IMR-90 (cell line): ENCODE data around the gene DOCK7. TPM values are rescaled to one million over a fixed set of nuclear protein-coding genes. Genes with fewer than 3 reads are reported as not detected.
A peak's percentile ranks its signal among the peaks of the same experiment; 100 is the strongest.

Source experiments
- ATAC-seq: fragments of 200-7000 bp; cut with Tn5 transposase; 2 replicates; pipeline ENCODE4 v1.9.1; 2020; ENCODE audit warnings: low read depth, mild to moderate bottlenecking, moderate library complexity
- BruUV-seq: library from RNA; stranded (reverse); fragments of 400-500 nt; replicated peaks from 2 replicates; lab custom pipeline; 2021; lab: Mats Ljungman, UMichigan
- CTCF ChIA-PET: fragments of 300-600 bp; formaldehyde crosslinking; extraction: SDS; loops from one replicate; lab custom pipeline; 2021; ENCODE audit warnings: antibody characterized with exemption; lab: Yijun Ruan, JAX
- POLR2A ChIA-PET: fragments of 300-600 bp; sonication (Branson Sonifier 250); formaldehyde crosslinking; loops from one replicate; lab custom pipeline; 2022; ENCODE audit warnings: antibody characterized with exemption; ENCODE audit not compliant: unreplicated experiment; lab: Charles Lee
- DNase-seq: peaks from one replicate; pipeline ENCODE4 v3.0.0; 2013
- H2AFZ ChIP-seq: replicated peaks from 2 replicates; pipeline ENCODE3; 2013; ENCODE audit warnings: low read length, mild to moderate bottlenecking; ENCODE audit not compliant: poor library complexity
- H2AK5ac ChIP-seq: 2 replicates; pipeline ENCODE4 v1.6.1; 2013; ENCODE audit warnings: low read depth, low read length, inconsistent platforms
- H2AK9ac ChIP-seq: replicated peaks from 2 replicates; pipeline ENCODE3; 2013; ENCODE audit warnings: mild to moderate bottlenecking, low read depth, low read length, moderate library complexity; ENCODE audit not compliant: poor library complexity
- H2BK120ac ChIP-seq: 2 replicates; pipeline ENCODE4 v1.6.1; 2013; ENCODE audit warnings: low read depth, low read length, inconsistent platforms
- H2BK15ac ChIP-seq: 3 replicates; pipeline ENCODE4 v1.6.1; 2013; ENCODE audit warnings: low read depth, low read length, inconsistent platforms
- H2BK20ac ChIP-seq: 2 replicates; pipeline ENCODE4 v1.6.1; 2013; ENCODE audit warnings: low read depth, mild to moderate bottlenecking, inconsistent platforms, low read length, moderate library complexity
- H2BK5ac ChIP-seq: 2 replicates; pipeline ENCODE4 v1.6.1; 2013; ENCODE audit warnings: mild to moderate bottlenecking, low read depth, low read length, inconsistent platforms; ENCODE audit not compliant: poor library complexity, severe bottlenecking
- H3K14ac ChIP-seq: replicated peaks from 2 replicates; pipeline ENCODE4 v1.6.1; 2013; ENCODE audit warnings: low read depth, low read length, inconsistent platforms
- H3K18ac ChIP-seq: 2 replicates; pipeline ENCODE4 v1.6.1; 2013; ENCODE audit warnings: low read depth, low read length, control low read depth
- H3K23ac ChIP-seq: 2 replicates; pipeline ENCODE4 v1.6.1; 2013; ENCODE audit warnings: low read depth, low read length, inconsistent platforms
- H3K27ac ChIP-seq: 2 replicates; pipeline ENCODE4 v1.5.1; 2013; ENCODE audit warnings: mild to moderate bottlenecking, control low read depth, low read length; ENCODE audit not compliant: insufficient read depth
- H3K27me3 ChIP-seq: 2 replicates; pipeline ENCODE4 v1.6.1; 2013; ENCODE audit warnings: low read length; ENCODE audit not compliant: control insufficient read depth, insufficient read depth
- H3K36me3 ChIP-seq: 2 replicates; pipeline ENCODE4 v1.6.1; 2013; ENCODE audit warnings: low read length, mixed read lengths; ENCODE audit not compliant: control insufficient read depth, insufficient read depth
- H3K4ac ChIP-seq: 2 replicates; pipeline ENCODE4 v1.6.1; 2013; ENCODE audit warnings: low read depth, low read length, inconsistent platforms
- H3K4me1 ChIP-seq: 2 replicates; pipeline ENCODE4 v1.6.1; 2013; ENCODE audit warnings: low read length, mixed read lengths; ENCODE audit not compliant: control insufficient read depth, insufficient read depth
- H3K4me2 ChIP-seq: 2 replicates; pipeline ENCODE4 v1.6.1; 2013; ENCODE audit warnings: low read depth, mild to moderate bottlenecking, control low read depth, low read length, moderate library complexity
- H3K4me3 ChIP-seq: 2 replicates; pipeline ENCODE4 v1.5.1; 2013; ENCODE audit warnings: low read depth, mild to moderate bottlenecking, control low read depth, low read length, moderate library complexity; ENCODE audit not compliant: insufficient read depth
- H3K56ac ChIP-seq: 2 replicates; pipeline ENCODE4 v1.6.1; 2013; ENCODE audit warnings: low read length, inconsistent platforms; ENCODE audit not compliant: insufficient read depth; ENCODE audit errors: extremely low read depth
- H3K79me1 ChIP-seq, 2 experiments: 2 replicates each; pipeline ENCODE4 v1.6.1; 2013; ENCODE audit warnings: low read length in 2 of 2, inconsistent platforms in 1 of 2, low read depth in 1 of 2
- H3K9ac ChIP-seq: 2 replicates; pipeline ENCODE4 v1.6.1; 2013; ENCODE audit warnings: low read depth, low read length, control low read depth
- H3K9me1 ChIP-seq: 2 replicates; pipeline ENCODE4 v1.6.1; 2013; ENCODE audit warnings: low read length, inconsistent platforms; ENCODE audit not compliant: insufficient read depth
- H3K9me3 ChIP-seq: 2 replicates; pipeline ENCODE4 v1.6.1; 2013; ENCODE audit warnings: low read length; ENCODE audit not compliant: control insufficient read depth, insufficient read depth
- H4K20me1 ChIP-seq: 2 replicates; pipeline ENCODE4 v1.6.1; 2013; ENCODE audit warnings: low read length, inconsistent platforms; ENCODE audit not compliant: insufficient read depth
- H4K5ac ChIP-seq: 2 replicates; pipeline ENCODE4 v1.6.1; 2013; ENCODE audit warnings: mild to moderate bottlenecking, low read depth, low read length, control low read depth
- H4K8ac ChIP-seq, 2 experiments: 2 replicates each; pipeline ENCODE4 v1.6.1; 2013; ENCODE audit warnings: low read depth in 2 of 2, low read length in 2 of 2, control low read depth in 1 of 2, inconsistent platforms in 1 of 2
- H4K91ac ChIP-seq: 2 replicates; pipeline ENCODE4 v1.6.1; 2013; ENCODE audit warnings: low read depth, low read length, inconsistent platforms; ENCODE audit not compliant: insufficient read depth
- CEBPB ChIP-seq: IDR thresholded peaks from 2 replicates; pipeline ENCODE4 v1.6.1; 2012; ENCODE audit warnings: low read depth, low read length, improper control_type of control experiment
- CHD1 ChIP-seq: IDR thresholded peaks from 2 replicates; pipeline ENCODE4 v1.6.1; 2012; ENCODE audit warnings: low read depth, low read length, improper control_type of control experiment
- MAFK ChIP-seq: IDR thresholded peaks from 2 replicates; pipeline ENCODE4 v1.6.1; 2012; ENCODE audit warnings: low read depth, low read length, improper control_type of control experiment
- MAZ ChIP-seq: IDR thresholded peaks from 2 replicates; pipeline ENCODE4 v1.6.1; 2012; ENCODE audit warnings: low read depth, mild to moderate bottlenecking, low read length, improper control_type of control experiment, moderate library complexity, borderline replicate concordance
- MXI1 ChIP-seq: IDR thresholded peaks from 2 replicates; pipeline ENCODE4 v1.6.1; 2012; ENCODE audit warnings: low read depth, mild to moderate bottlenecking, low read length, moderate library complexity, borderline replicate concordance
- POLR2A ChIP-seq: IDR thresholded peaks from 2 replicates; pipeline ENCODE4 v1.6.1; 2012; ENCODE audit warnings: mild to moderate bottlenecking, low read depth, low read length
- RAD21 ChIP-seq: IDR thresholded peaks from 2 replicates; pipeline ENCODE4 v1.6.1; 2012; ENCODE audit warnings: low read length, improper control_type of control experiment
- RFX5 ChIP-seq: IDR thresholded peaks from 2 replicates; pipeline ENCODE4 v1.8.0; 2012; ENCODE audit warnings: low read depth, mild to moderate bottlenecking, low read length, moderate library complexity
- WGBS, 2 experiments: methylation state at CpG; one replicate each; pipeline versions ENCODE4 v1.1.5 to v1.1.7; 2013; ENCODE audit warnings: missing lambda C conversion rate in 2 of 2; ENCODE audit not compliant: insufficient read length in 1 of 2; ENCODE audit errors: extremely low coverage in 2 of 2; 5-methylcytosine and 5-hydroxymethylcytosine counted together
- dilution Hi-C: fragments of 300-500 bp; cut with HindIII; formaldehyde crosslinking; loops from one replicate; pipeline ENCODE4 v1.14.3; 2018; ENCODE audit warnings: low sequenced_read_pairs; ENCODE audit not compliant: unreplicated experiment
- in situ Hi-C: fragments of 300-500 bp; cut with MboI; formaldehyde crosslinking; loops from 3 replicates; pipeline ENCODE4 v1.14.3; 2019; ENCODE audit warnings: low sequenced_read_pairs, inconsistent platforms, mixed read lengths
- intact Hi-C: fragments of 100-400 bp; cut with micrococcal nuclease; formaldehyde crosslinking; loops from 2 replicates; pipeline ENCODE4 v1.10.0; 2022
- polyA plus RNA-seq, 3 experiments: library from polyadenylated mRNA; depleted of rRNA; stranded (reverse); fragments of >200 nt; gene quantifications; 2 replicates each; pipeline ENCODE4 v1.2.3, GENCODE V29; 2012; ENCODE audit warnings: low replicate concordance in 1 of 3
- total RNA-seq: library from RNA; depleted of rRNA; stranded (reverse); fragments of >200 nt; gene quantifications from 2 replicates; pipeline ENCODE4 v1.2.3, GENCODE V29; 2012
- TF ChIP-seq, protein P1 (sequence below): fragments of 150-350 bp; IDR thresholded peaks from 2 replicates; pipeline ENCODE4 v1.6.1; 2017; ENCODE audit warnings: mild to moderate bottlenecking, antibody characterized with exemption, low read length, low read depth

The DOCK7 gene
- total and polyA plus RNA-seq, 2 of the 4 experiments (the other 2 are of a cell fraction) = 38.0 to 97.7 TPM

DNA sequence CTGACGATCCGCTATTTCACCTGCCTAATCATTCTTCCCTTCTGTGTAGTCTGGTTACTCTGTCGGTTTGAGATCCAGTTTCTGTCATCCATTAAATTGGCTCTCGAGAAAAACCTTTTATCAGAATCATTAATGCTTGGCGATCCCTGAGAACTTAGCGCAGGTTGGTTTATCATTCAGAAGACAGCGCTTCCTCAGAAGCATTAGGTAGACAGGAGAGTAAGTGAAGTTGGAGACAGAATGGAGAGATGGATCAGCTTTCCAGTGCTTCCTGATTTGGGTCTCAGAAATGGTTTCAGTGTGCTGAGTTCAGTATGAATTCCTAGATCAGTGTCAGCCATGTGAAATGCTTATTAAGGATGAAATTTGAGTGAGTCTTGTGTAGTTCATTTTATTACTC lies 250.0 kb downstream of the DOCK7 start:
- no peak overlapping the region for H2BK15ac ChIP-seq
- TF ChIP-seq POLR2A (no peak), CHD1 (no peak), CEBPB (no peak), MXI1 (no peak), RAD21 (no peak), MAZ (no peak), RFX5 (no peak), MAFK (no peak)
- TF ChIP-seq, protein P1, sequence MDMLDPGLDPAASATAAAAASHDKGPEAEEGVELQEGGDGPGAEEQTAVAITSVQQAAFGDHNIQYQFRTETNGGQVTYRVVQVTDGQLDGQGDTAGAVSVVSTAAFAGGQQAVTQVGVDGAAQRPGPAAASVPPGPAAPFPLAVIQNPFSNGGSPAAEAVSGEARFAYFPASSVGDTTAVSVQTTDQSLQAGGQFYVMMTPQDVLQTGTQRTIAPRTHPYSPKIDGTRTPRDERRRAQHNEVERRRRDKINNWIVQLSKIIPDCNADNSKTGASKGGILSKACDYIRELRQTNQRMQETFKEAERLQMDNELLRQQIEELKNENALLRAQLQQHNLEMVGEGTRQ = no peak
- peak overlapping the region; percentile 99 for H3K4me2 ChIP-seq
- peaks cover 6% of the 10 kb centered on the region for H3K36me3 ChIP-seq
- no peak overlapping the region for H4K8ac ChIP-seq
- H4K20me1 ChIP-seq = peaks cover 5% of the 10 kb centered on the region
- H4K91ac ChIP-seq = no peak overlapping the region
- H3K27ac ChIP-seq = no peak overlapping the region; the same call in 1 of the 2 replicates
- peaks cover 2% of the 10 kb centered on the region; the same call in 1 of the 2 replicates for H3K9me1 ChIP-seq
- in situ Hi-C loops (no loop called here), intact Hi-C loops (no loop called here), dilution Hi-C loops (no loop called here)
- H2BK20ac ChIP-seq = no peak overlapping the region
- peak overlapping the region; percentile 99 for H2BK5ac ChIP-seq
- peak overlapping the region; percentile 97 for H3K9ac ChIP-seq
- H2AK9ac ChIP-seq = peak overlapping the region; percentile 3
- peaks cover 11% of the 10 kb centered on the region in 2 experiments; a peak in 3 of 4 replicates for H3K79me1 ChIP-seq
- H2BK120ac ChIP-seq = no peak overlapping the region
- ChIA-PET CTCF (interaction anchor here (0.6 kb wide), 1 partner anchor 377 kb away, joined by 4 read pairs; no protein-coding TSS in a partner anchor), POLR2A (no interaction called here)
- peak overlapping the region; percentile 69 for H3K23ac ChIP-seq
- no CpG with 5 or more reads among the region's 7 CpGs for WGBS, 2 experiments
- H2AK5ac ChIP-seq = no peak overlapping the region
- H3K9me3 ChIP-seq = no peaks in the 10 kb centered on the region
- H3K56ac ChIP-seq = peak overlapping the region; percentile 42; the same call in 1 of the 2 replicates
- peak overlapping the region; percentile 82 for H3K4me3 ChIP-seq
- H4K5ac ChIP-seq = no peak overlapping the region
- H2AFZ ChIP-seq = no peak overlapping the region
- H3K27me3 ChIP-seq = no peaks in the 10 kb centered on the region
- BruUV-seq = no TSS peak
- H3K18ac ChIP-seq = no peak overlapping the region
- H3K4ac ChIP-seq = no peak overlapping the region
- no peak for DNase-seq
- H3K4me1 ChIP-seq = peaks cover 3% of the 10 kb centered on the region; the same call in 1 of the 2 replicates
- H3K14ac ChIP-seq = peak overlapping the region; percentile 8; the same call in 1 of the 2 replicates
- no peak for ATAC-seq
